CD8-positive, alpha-beta memory T cell (primary cell): ENCODE data around the gene PPTC7. TPM values are rescaled to one million over a fixed set of nuclear protein-coding genes. Genes with fewer than 3 reads are reported as not detected.
A peak's percentile ranks its signal among the peaks of the same experiment; 100 is the strongest.
"Not testable (repeated sequence)": the region's sequence is repeated elsewhere in the genome, so short reads cannot be mapped to it uniquely, and the experiment has no call there.

Experiments
- CTCF ChIA-PET: fragments of 350-600 bp; sonication (Branson Sonifier 250); formaldehyde crosslinking; loops from one replicate; lab custom pipeline; 2021; ENCODE audit warnings: antibody characterized with exemption; lab: Charles Lee
- POLR2A ChIA-PET: fragments of 350-600 bp; sonication (Branson Sonifier 250); formaldehyde crosslinking; loops from one replicate; lab custom pipeline; 2021; ENCODE audit warnings: antibody characterized with exemption; lab: Charles Lee
- DNase-seq, 5 donors: peaks; one replicate each; pipeline versions ENCODE4 v3.0.0 to v3.0.0-alpha.2; 2020 to 2022; ENCODE audit warnings: mixed read lengths in 1 of 5
- H3K27ac ChIP-seq: one replicate; pipeline ENCODE4 v1.7.0; 2013; ENCODE audit warnings: low read depth, mild to moderate bottlenecking, low read length, moderate library complexity
- H3K27me3 ChIP-seq: 2 replicates; pipeline ENCODE4 v1.7.0; 2013; ENCODE audit warnings: low read length, mild to moderate bottlenecking; ENCODE audit not compliant: insufficient read depth, poor library complexity, severe bottlenecking
- H3K36me3 ChIP-seq: 2 replicates; pipeline ENCODE4 v1.7.0; 2013; ENCODE audit warnings: mild to moderate bottlenecking, low read length, moderate library complexity; ENCODE audit not compliant: insufficient read depth
- H3K4me1 ChIP-seq: 2 replicates; pipeline ENCODE4 v1.7.0; 2013; ENCODE audit warnings: mild to moderate bottlenecking, low read length, moderate library complexity; ENCODE audit not compliant: insufficient read depth
- H3K4me3 ChIP-seq: 2 replicates; pipeline ENCODE4 v1.7.0; 2013; ENCODE audit warnings: mild to moderate bottlenecking, low read length
- H3K9me3 ChIP-seq: 2 replicates; pipeline ENCODE4 v1.7.0; 2013; ENCODE audit warnings: mild to moderate bottlenecking, low read length
- H3K27ac Mint-ChIP-seq, 8 donors: one replicate each; pipeline ENCODE4 v1.8.0; 2020 to 2021; ENCODE audit warnings: mixed read lengths in 8 of 8, mild to moderate bottlenecking in 6 of 8, inconsistent platforms in 3 of 8, moderate library complexity in 3 of 8
- H3K27me3 Mint-ChIP-seq, 2 donors: one replicate each; pipeline ENCODE4 v1.8.0; 2020 to 2021; ENCODE audit warnings: mixed read lengths in 2 of 2, mild to moderate bottlenecking in 1 of 2, moderate library complexity in 1 of 2
- H3K36me3 Mint-ChIP-seq, 3 donors: one replicate each; pipeline ENCODE4 v1.8.0; 2020 to 2021; ENCODE audit warnings: mixed read lengths in 3 of 3, inconsistent platforms in 1 of 3, mild to moderate bottlenecking in 1 of 3
- H3K4me1 Mint-ChIP-seq, 3 donors: one replicate each; pipeline ENCODE4 v1.8.0; 2020 to 2021; ENCODE audit warnings: mixed read lengths in 3 of 3, inconsistent platforms in 1 of 3, mild to moderate bottlenecking in 1 of 3
- H3K4me3 Mint-ChIP-seq, 7 donors: one replicate each; pipeline ENCODE4 v1.8.0; 2020 to 2021; ENCODE audit warnings: mixed read lengths in 7 of 7, mild to moderate bottlenecking in 6 of 7, moderate library complexity in 4 of 7, inconsistent platforms in 2 of 7
- H3K9me3 Mint-ChIP-seq, 5 donors: one replicate each; pipeline ENCODE4 v1.8.0; 2020 to 2022; ENCODE audit warnings: mixed read lengths in 5 of 5, mild to moderate bottlenecking in 3 of 5, moderate library complexity in 2 of 5, inconsistent platforms in 1 of 5
- polyA plus RNA-seq: library from polyadenylated mRNA; unstranded; fragments of 300-500 nt; fragmentation: Illumina TruSeq; gene quantifications from one replicate; pipeline ENCODE4 v1.2.3, GENCODE V29; 2021
- total RNA-seq, 2 experiments: library from RNA; stranded (reverse); gene quantifications; one replicate each; pipeline ENCODE4 v1.2.3, GENCODE V29; 2021

Gene PPTC7
- total and polyA plus RNA-seq, 3 experiments from 2014 or later, result 11.7 to 52.0 (median 52.0) TPM

DNA sequence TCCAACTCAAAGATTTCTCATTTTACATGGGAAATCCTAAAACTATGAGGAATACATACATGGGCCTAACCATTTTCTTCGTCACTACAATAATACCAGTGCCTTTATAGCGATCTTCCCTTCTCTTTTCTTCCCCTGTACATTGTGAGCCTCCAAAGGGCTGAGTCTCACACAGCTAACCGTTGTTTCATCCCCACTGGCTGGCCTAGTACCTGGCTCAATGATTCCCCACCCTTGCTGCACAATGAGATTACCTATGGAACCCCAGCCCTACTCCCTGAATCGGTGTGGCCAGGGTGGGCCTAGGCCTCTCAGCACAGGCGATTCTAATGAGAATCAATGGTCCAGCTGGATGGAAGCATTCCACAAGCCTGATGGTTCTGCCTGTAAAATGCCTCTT is 16.1 kb downstream of the PPTC7 start:
- ChIA-PET POLR2A (interaction anchor here (0.6 to 1.0 kb wide), 2 partner anchors 10 to 142 kb away, joined by 4 to 5 read pairs; no protein-coding TSS in a partner anchor), CTCF (interaction anchor here (0.7 to 2.6 kb wide), 3 partner anchors 10 to 117 kb away, joined by 3 to 8 read pairs (median 4); partner anchors contain the start of gene ARPC3)
- H3K4me3 Mint-ChIP-seq, result peak overlapping the region in 1 of 7 donors; percentile 25
- H3K27ac ChIP-seq, result no peak overlapping the region
- H3K4me1 ChIP-seq, result peaks cover 43% of the 10 kb centered on the region
- H3K9me3 Mint-ChIP-seq, result peaks cover 7 to 18% (median 15%) of the 10 kb centered on the region in 5 donors
- H3K36me3 ChIP-seq, result peaks cover 3% of the 10 kb centered on the region
- H3K27ac Mint-ChIP-seq, result peak overlapping the region in 6 of 8 donors; percentile 15 to 81 (median 54)
- H3K4me1 Mint-ChIP-seq, result peaks cover 48 to 74% (median 52%) of the 10 kb centered on the region in 3 donors
- peaks cover 11% of the 10 kb centered on the region for H3K9me3 ChIP-seq
- no peak for DNase-seq
- no peak overlapping the region for H3K4me3 ChIP-seq
- no peaks in the 10 kb centered on the region for H3K27me3 Mint-ChIP-seq
- peaks cover 0 to 15% (median 14%) of the 10 kb centered on the region in 3 donors for H3K36me3 Mint-ChIP-seq
- no peaks in the 10 kb centered on the region for H3K27me3 ChIP-seq

DNA sequence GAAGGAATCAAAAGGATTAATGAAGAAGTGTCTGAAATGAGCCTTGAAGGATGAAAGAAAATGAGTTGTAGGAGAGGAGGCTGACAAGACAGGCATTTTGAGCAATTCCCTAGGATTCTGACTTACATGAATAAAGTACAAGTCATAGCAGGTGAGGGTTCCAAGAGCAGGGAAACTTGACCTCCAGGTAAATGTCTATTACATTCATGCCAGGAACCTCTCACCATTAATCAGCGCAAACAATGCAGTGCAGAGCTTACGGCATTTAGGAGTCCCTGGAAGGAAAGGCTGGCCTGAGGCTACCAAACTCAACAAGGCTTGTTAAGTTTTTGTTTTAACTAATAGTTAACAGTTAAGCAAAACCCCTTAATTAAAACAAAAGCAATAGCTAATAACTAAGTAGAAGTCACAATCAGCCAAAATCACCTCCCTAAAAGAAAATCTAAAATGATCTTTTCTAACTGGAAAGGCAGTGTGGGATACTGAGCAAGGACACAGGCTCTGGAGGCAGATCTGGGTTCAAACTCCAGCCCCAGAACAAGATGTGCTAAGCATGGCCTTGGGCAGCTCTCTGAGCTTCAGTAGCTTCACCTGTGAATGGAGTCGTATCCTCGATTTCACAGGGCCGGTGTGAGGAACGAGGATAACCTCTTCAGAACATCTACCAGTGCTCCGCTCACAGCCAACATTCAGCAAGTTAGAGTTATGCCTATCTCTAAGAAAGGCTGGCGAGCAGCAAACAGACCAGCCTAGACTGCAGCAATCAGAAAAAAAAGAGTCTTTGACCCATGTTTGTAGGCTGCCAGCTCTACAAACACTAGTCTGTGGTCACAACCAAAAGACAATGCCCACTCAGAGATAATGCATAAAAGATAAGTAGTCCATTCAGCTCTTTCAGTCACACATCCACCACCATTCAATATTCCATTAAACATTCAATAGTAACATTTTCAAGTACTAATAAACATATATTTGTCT is 16.9 kb downstream of the PPTC7 start:
- no peak for DNase-seq
- no peaks in the 10 kb centered on the region for H3K27me3 ChIP-seq
- Mint-ChIP-seq H3K36me3 (peaks cover 0 to 8% (median 7%) of the 10 kb centered on the region in 3 donors), H3K27me3 (no peaks in the 10 kb centered on the region), H3K4me3 (peak overlapping the region in 2 of 7 donors; percentile 9 to 54), H3K4me1 (peaks cover 55 to 78% (median 58%) of the 10 kb centered on the region in 3 donors), H3K9me3 (peaks cover 0 to 11% (median 8%) of the 10 kb centered on the region in 5 donors), H3K27ac (peak overlapping the region; percentile 12 to 73 (median 38))
- H3K36me3 ChIP-seq, result no peaks in the 10 kb centered on the region
- H3K4me3 ChIP-seq, result no peak overlapping the region
- H3K4me1 ChIP-seq, result peaks cover 51% of the 10 kb centered on the region
- POLR2A ChIA-PET, result no interaction called here
- peaks cover 6% of the 10 kb centered on the region for H3K9me3 ChIP-seq
- H3K27ac ChIP-seq, result no peak overlapping the region
- CTCF ChIA-PET, result interaction anchor here (1.1 to 2.6 kb wide), 3 partner anchors 10 to 116 kb away, joined by 3 to 8 read pairs (median 4); partner anchors contain the start of gene ARPC3

DNA sequence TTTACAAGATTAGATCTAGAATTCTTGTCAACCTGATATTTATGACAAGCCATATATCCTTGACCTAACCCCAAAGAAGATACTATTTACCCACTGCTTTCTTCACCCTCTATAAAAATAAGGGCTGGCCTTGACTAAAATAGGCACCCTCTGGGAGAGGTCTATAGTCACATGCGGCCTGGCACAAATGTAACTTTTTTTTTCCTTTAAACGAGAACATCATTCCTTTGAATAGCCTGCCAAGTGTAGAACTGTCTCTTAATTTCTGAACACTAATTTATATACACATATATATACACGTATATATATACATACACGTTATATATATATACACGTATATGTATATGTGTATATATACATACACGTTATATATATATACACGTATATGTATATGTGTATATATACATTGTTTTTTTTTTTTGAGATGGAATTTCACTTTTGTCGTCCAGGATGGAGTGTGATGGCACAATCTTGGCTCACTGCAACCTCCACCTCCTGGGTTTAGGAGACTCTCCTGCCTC is 18.6 kb downstream of the PPTC7 start:
- CTCF ChIA-PET, result no interaction called here
- H3K27ac ChIP-seq, result no peak overlapping the region
- no peaks in the 10 kb centered on the region for H3K36me3 ChIP-seq
- H3K4me1 Mint-ChIP-seq, result peaks cover 63 to 88% (median 63%) of the 10 kb centered on the region in 3 donors
- H3K4me3 Mint-ChIP-seq, result no peak overlapping the region
- H3K27me3 Mint-ChIP-seq, result no peaks in the 10 kb centered on the region
- POLR2A ChIA-PET, result no interaction called here
- peaks cover 0 to 5% (median 4%) of the 10 kb centered on the region in 5 donors for H3K9me3 Mint-ChIP-seq
- peaks cover 0 to 3% (median 3%) of the 10 kb centered on the region in 3 donors for H3K36me3 Mint-ChIP-seq
- H3K4me1 ChIP-seq, result peaks cover 61% of the 10 kb centered on the region
- no peaks in the 10 kb centered on the region for H3K27me3 ChIP-seq
- no peak overlapping the region for H3K4me3 ChIP-seq
- H3K9me3 ChIP-seq, result peaks cover 2% of the 10 kb centered on the region
- H3K27ac Mint-ChIP-seq, result peak overlapping the region in 7 of 8 donors; percentile 61 to 95 (median 77)
- DNase-seq, result no peak

DNA sequence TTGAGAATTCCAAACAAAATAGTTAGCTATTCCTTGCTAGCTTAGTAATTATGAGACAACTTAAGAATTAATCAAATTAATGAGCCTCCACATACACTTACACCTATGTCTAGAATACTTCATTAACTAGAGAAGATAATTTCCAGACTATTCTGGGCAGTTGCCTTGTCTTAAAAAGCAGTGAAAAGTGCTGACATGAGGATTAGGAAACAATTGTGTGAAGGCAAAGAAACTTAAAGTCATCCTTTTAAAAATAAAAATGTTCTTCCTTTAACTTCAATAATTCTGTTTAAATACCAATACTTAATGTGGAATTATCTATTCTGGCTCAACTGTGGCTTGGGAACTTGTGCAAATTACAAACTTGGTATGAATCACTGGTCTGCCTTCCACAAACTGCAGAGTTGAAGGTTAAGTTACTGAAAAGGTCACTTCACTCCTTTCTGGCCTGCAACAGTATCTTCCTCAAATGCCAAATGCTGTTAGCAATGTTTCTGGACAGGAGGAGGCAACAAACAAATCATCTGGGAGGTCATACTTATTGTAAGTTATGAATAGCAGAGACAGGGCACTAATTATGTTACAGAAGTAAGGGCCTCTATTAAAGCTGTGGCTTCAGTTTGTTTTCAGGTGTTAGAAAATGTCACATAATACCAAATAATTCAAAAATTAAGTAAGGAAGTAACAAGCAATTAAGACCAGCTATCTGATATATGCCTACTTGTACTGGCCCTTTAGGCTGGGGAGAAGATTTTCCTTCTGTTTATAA is 19.2 kb downstream of the PPTC7 start:
- no peak overlapping the region for H3K4me3 ChIP-seq
- H3K4me3 Mint-ChIP-seq, result peak overlapping the region in 5 of 7 donors; percentile 2 to 44 (median 18)
- H3K36me3 Mint-ChIP-seq, result peaks cover 0 to 1% (median 0%) of the 10 kb centered on the region in 3 donors
- POLR2A ChIA-PET, result interaction anchor here (0.6 to 0.9 kb wide), 4 partner anchors 12 to 299 kb away, joined by 3 to 6 read pairs (median 4); no protein-coding TSS in a partner anchor
- peak overlapping the region; percentile 57 to 95 (median 76) for H3K27ac Mint-ChIP-seq
- no peaks in the 10 kb centered on the region for H3K9me3 Mint-ChIP-seq
- no peaks in the 10 kb centered on the region for H3K27me3 Mint-ChIP-seq
- H3K4me1 ChIP-seq, result peaks cover 61% of the 10 kb centered on the region
- H3K36me3 ChIP-seq, result no peaks in the 10 kb centered on the region
- no peaks in the 10 kb centered on the region for H3K9me3 ChIP-seq
- H3K4me1 Mint-ChIP-seq, result peaks cover 62 to 88% (median 63%) of the 10 kb centered on the region in 3 donors
- CTCF ChIA-PET, result interaction anchor here (1.3 to 1.9 kb wide), 2 partner anchors 10 to 36 kb away, joined by 4 to 8 read pairs; no protein-coding TSS in a partner anchor
- H3K27ac ChIP-seq, result no peak overlapping the region
- no peaks in the 10 kb centered on the region for H3K27me3 ChIP-seq
- no peak for DNase-seq

DNA sequence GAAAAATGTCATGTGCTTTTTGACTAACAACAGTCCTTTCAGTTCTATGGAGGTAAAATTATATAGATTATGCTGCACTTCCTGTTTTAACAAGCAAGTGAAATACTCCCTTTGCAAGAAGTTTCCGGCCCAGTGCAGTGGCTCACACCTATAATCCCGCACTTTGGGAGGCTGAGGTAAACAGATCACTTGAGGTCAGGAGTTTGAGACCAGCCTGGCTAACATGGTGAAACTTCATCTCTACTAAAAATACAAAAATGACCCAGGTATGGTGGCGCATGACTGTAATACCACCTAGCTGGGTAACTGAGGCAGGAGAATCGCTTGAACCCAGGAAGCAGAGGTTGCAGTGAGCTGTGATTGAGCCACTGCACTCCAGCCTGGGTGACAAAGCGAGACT is 20.7 kb downstream of the PPTC7 start:
- not testable (repeated sequence) for H3K9me3 Mint-ChIP-seq, H3K36me3 ChIP-seq, H3K36me3 Mint-ChIP-seq, H3K27me3 ChIP-seq, H3K27me3 Mint-ChIP-seq, H3K9me3 ChIP-seq, H3K4me3 ChIP-seq, H3K27ac ChIP-seq
- ChIA-PET POLR2A (interaction anchor here (0.7 to 1.4 kb wide), 3 partner anchors 17 to 27 kb away, joined by 3 to 6 read pairs (median 3); no protein-coding TSS in a partner anchor), CTCF (interaction anchor here (0.7 to 1.9 kb wide), 6 partner anchors 29 to 282 kb away, joined by 3 to 8 read pairs (median 4); partner anchors contain the start of gene FAM216A)
- peak overlapping the region; percentile 64 to 86 (median 75) for H3K4me3 Mint-ChIP-seq
- DNase-seq, result peak; percentile 30 to 72 (median 58)
- H3K4me1 Mint-ChIP-seq, result peaks cover 64 to 90% (median 67%) of the 10 kb centered on the region in 3 donors
- peak overlapping the region; percentile 75 to 99 (median 92) for H3K27ac Mint-ChIP-seq
- peaks cover 60% of the 10 kb centered on the region for H3K4me1 ChIP-seq

DNA sequence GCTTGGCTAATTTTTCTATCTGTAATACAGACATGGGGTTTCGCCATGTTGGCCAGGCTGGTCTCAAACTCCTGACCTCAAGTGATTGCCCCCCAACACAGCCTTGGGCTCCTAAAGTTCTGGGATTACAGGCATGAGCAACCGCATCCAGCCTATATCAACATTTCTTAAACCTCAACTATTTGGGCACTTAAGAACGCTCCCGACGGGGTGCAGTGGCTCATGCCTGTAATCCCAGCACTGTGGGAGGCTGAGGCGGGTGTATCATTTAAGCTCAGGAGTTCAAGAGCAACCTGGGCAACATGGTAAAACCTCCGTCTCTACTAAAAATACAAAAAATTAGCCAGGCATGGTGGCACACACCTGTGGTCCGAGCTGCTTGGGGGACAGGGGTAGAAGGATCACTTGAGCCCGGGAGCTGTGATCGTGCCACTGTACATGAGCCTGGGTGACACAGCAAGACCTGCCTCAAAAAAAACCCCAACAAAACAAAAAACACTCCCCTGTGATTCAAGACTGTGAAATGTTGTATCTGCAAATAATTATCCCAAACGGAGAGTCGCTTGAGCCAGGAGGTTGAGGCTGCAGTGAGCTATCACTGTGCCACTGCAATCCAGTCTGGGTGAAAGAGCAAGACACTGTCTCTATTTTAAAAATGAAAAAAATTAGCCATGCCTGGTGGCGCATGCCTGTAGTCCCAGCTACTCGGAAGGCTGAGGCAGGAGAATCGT is 21.5 kb downstream of the PPTC7 start:
- CTCF ChIA-PET, result interaction anchor here (0.7 to 1.6 kb wide), 6 partner anchors 9 to 282 kb away, joined by 3 to 4 read pairs (median 4); partner anchors contain the start of gene FAM216A
- Histone ChIP-seq H3K27ac (no peak overlapping the region), H3K36me3 (no peaks in the 10 kb centered on the region), H3K4me1 (peaks cover 60% of the 10 kb centered on the region), H3K9me3 (no peaks in the 10 kb centered on the region), H3K27me3 (no peaks in the 10 kb centered on the region), H3K4me3 (no peak overlapping the region)
- H3K36me3 Mint-ChIP-seq, result peaks cover 0 to 7% (median 1%) of the 10 kb centered on the region in 3 donors
- peak overlapping the region; percentile 52 to 99 (median 84) for H3K27ac Mint-ChIP-seq
- H3K4me3 Mint-ChIP-seq, result peak overlapping the region in 6 of 7 donors; percentile 53 to 75 (median 64)
- POLR2A ChIA-PET, result interaction anchor here (0.7 to 1.4 kb wide), 2 partner anchors 18 to 23 kb away, joined by 3 to 6 read pairs; no protein-coding TSS in a partner anchor
- H3K9me3 Mint-ChIP-seq, result no peaks in the 10 kb centered on the region
- no peaks in the 10 kb centered on the region for H3K27me3 Mint-ChIP-seq
- peaks cover 60 to 90% (median 65%) of the 10 kb centered on the region in 3 donors for H3K4me1 Mint-ChIP-seq
- peak in 1 of 5 donors; percentile 15 for DNase-seq
